Measurements from ENCODE around the gene PDLIM5.
A peak's percentile ranks its signal among the peaks of the same experiment; 100 is the strongest.
"Not testable (repeated sequence)": the region's sequence is repeated elsewhere in the genome, so short reads cannot be mapped to it uniquely, and the experiment has no call there.

Gene PDLIM5

GRCh38 chr4:94462572-94462971, 10.8 kb downstream of the PDLIM5 start:
- DNase-seq (ENCODE audit: low read depth), result no peak

DNA sequence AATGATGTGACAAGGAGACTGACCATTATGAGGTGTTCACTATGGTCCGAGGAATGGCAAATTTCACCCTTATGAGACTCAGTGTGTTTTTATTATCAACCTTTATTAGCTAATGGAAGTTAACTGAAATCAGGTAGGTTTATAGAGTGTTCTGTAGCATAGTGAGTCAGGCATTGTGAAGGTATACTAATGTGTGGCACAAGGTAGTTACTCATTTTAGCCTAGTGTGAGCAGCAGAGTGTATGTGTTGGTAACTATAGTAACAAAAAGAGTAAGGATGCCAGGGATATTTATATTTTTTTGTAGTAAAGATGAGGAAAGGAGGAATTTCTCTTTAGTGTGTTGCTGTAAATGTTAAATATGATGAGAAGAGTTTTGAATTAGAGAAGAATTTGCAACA, 12.0 kb downstream of the PDLIM5 start:
- DNase-seq (ENCODE audit: low read depth), result no peak

DNA sequence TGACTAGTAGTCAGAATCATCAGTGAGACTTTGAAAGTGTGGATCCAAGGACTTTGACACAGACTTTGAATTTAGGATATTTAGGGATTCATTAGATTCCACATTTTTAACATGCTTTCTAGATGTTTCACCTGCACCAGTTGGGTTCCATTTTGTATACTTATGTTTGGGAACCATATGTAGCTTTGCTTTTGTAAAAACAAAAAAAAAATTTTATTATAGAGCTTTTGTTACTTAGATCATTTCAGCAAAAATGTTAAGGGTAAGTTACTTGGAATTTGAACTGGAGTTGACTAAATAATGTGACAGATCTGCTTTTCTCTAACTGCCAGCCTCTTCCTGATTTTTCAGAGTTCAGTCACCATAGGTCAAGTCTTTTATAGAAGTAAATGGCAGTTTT, 14.6 kb downstream of the PDLIM5 start:
- DNase-seq (ENCODE audit: low read depth), result no peak

DNA sequence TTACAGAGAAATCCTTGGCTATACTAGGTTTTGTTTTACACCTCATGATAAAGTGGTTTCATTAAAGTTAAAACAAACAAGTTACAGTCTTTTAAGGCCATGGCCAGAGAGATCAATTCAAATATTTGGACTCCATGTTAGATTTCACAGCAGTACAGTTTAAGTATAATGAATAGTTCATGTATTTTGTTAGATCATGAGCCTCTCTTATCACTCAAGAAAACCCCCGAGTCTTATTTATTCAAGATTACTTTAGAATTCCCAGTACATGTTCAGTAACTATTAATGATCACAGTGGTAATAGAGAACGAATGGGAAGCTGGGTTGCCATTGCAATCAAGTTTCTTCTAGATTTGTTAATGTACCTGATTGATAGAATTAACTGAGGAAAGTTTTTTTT, 15.2 kb downstream of the PDLIM5 start:
- no peak for DNase-seq (ENCODE audit: low read depth)

- DNase-seq (ENCODE audit: low read depth), result no peak
These were observed 16.5 kb downstream of the PDLIM5 start for GRCh38 chr4:94468093-94468769.

DNA sequence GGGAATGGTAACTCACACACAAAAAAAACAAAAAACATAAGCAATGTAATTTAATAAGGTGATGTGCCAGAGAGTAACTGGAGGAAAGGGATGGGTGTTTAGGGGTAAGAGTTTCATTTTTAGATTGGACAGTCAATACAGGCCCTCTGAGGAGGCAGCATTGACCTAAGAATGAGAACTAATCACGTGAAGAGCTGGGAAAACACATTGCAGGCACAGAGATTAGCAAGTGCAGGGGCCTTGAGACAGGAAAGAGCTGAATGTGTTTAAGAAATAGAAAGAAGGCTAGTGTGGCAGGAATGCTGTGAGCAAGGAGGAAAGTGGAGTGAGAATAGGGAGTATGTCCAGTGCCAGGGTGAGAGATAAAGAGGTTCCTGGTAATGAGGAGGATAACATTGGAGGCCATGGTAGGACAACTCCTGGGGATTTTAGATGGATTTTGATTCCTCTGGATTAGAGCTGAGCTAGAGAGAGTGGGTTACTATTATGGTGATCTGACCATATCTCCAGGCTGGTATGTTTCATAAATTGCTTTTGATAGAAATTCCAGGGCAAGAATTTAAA, 17.6 kb downstream of the PDLIM5 start:
- DNase-seq (ENCODE audit: low read depth), result no peak

DNA sequence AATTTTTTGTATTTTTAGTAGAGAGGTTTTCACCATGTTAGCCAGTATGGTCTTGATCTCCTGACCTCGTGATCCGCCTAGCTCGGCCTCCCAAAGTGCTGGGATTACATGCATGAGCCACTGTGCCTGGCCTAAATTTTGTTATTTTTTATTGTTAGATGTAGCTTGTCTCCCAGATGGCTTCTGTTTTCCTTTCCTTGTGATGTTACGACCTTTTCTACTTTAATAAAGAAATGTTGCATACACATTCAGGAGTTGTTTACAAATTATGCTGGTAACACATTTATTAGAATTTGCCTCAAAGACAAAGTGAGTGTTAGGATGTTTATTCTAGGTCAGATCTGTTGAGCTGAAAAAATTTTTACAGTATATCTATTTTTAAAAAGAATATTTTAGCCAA, 18.4 kb downstream of the PDLIM5 start:
- DNase-seq (ENCODE audit: low read depth), result no peak

DNA sequence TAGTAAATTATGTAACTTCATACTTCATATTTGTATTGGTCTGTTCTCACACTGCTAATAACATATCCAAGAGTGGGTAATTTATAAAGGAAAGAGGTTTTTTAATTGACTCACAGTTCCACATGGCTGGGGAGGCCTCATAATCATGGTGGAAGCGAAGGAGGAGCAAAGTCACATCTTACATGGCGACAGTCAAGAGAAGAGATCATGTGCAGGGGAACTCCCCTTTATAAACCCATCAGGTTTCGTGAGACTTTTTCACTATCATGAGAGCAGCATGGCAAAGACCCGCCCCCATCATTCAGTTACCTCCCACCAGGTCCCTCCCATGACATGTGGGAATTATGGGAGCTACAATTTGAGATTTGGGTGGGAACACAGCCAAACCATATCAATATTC, 19.0 kb downstream of the PDLIM5 start:
- not testable (repeated sequence) for DNase-seq (ENCODE audit: low read depth)

- no peak for DNase-seq (ENCODE audit: low read depth)
These were observed 20.5 kb downstream of the PDLIM5 start for GRCh38 chr4:94472056-94472826.

- DNase-seq (ENCODE audit: low read depth), result no peak
These were observed 23.3 kb downstream of the PDLIM5 start for GRCh38 chr4:94475050-94475449.

GRCh38 chr4:94475794-94476193, 24.1 kb downstream of the PDLIM5 start:
- DNase-seq (ENCODE audit: low read depth), result no peak

DNA sequence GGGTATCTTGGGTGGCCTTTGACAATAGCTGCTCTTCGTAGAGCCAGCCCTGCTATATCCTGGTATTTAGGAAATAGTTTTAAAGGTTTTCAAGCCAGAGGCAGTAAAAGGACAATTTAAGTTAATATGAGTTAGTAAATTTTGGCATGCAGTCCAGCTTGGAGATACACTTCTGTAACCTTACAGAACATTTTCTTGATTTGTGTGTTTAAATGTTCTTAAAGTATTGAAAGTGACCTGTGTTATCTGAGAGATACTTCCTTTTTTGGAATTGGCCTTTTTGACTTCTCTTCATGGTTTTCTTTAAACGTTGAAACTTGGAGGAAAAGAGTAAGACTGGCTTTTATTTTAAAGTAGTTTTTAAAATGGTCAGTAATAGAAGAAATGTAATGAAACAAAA, 25.5 kb downstream of the PDLIM5 start:
- no peak for DNase-seq (ENCODE audit: low read depth)

DNA sequence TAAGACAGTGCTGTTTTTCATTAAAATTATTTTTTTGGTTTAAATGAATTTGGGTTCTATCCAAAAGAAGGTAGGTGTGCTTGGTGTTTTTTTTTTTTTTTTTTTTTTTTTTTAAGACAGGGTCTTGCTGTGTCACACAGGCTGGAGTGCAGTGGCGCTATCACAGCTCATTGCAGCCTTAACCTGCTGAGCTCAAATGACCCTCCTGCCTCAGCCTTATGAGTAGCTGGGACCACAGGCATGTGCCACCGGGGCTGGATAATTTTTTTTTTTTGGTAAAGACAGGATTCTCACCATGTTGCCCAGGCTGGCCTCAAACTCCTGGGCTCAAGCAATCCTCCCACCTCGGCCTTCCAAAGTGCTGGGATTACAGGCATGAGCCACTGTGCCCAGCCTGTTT, 27.1 kb downstream of the PDLIM5 start:
- DNase-seq (ENCODE audit: low read depth), result not testable (repeated sequence)

DNA sequence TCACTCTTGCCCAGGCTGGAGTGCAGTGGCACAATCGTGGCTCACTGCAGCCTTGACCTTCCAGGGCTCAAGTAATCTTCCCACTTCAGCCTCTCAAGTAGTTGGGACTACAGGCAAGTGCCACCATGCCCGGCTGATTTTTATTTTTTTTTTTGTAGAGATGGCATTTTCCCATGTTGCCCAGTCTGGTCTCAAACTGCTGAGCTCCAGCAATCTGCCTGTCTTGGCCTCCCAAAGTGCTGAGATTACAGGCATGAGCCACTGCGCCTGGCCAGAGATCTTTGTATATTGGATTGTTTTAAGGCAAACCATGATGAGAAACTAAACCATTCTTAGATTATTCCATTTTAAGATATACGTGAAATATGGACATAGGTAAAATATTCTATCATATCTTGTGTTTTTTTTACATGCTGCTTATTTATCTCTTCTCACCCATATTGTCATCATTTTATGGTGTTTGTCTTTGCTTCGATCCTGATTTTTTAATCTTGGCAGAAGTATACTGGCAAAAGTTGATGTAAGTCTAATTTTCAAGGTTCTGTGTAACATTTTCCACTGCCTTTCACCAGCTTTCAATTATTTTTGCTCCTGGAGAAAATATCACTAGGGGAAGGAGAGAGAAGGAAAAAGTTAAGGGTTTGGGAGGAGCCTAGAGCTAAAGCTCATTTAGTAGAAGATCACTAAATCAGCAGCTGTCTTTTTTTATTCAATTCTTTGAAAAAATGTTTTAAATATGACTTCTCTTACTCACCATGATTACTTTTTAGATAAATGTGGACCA, 27.8 kb downstream of the PDLIM5 start:
- DNase-seq (ENCODE audit: low read depth), result no peak

- DNase-seq (ENCODE audit: low read depth), result no peak
These were observed 28.7 kb downstream of the PDLIM5 start for GRCh38 chr4:94480362-94480951.

- no peak for DNase-seq (ENCODE audit: low read depth)
These were observed 32.2 kb downstream of the PDLIM5 start for GRCh38 chr4:94483895-94484294.

- DNase-seq (ENCODE audit: low read depth), result no peak
These were observed 33.1 kb downstream of the PDLIM5 start for GRCh38 chr4:94484818-94485217.

- no peak for DNase-seq (ENCODE audit: low read depth)
These were observed 34.6 kb downstream of the PDLIM5 start for GRCh38 chr4:94486372-94486801.

DNA sequence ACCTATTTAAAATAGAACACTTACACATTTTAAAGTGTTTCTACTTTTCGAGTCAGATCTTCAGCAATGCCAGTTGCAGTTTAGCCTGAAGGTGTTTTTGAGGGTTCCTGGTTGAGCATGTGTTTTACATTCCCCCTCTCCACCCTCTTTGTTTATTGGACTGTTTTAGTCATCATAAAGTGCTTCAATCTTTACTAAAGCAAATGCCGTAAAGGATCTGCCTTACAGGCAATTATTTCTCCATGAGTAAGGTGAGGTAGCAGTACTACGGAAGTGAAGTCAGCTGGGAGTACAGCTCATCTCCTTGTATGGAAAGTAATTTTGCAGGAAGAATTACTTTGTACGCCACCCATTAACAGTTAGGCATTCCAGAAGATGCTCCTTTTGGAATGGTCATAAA, 36.9 kb downstream of the PDLIM5 start:
- peak; percentile 51 for DNase-seq (ENCODE audit: low read depth)

DNA sequence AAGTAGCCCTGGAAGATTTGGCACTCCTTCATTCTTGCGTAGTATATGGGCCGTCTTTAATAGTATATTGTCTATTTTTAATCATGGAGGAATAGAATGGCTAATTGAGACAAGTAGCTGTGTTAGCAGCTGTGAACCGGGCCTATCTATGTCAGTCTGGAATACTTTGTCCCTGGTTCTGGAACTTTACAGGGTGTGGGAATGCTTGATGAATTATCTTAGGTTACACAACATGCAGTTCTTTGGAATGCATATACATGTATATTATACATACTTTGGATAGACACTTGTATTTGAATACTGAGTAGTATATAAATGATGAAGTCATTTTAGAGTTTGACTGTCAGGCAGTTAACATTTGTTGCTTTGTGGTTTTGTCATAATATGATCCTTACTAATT, 37.4 kb downstream of the PDLIM5 start:
- DNase-seq (ENCODE audit: low read depth), result no peak

DNA sequence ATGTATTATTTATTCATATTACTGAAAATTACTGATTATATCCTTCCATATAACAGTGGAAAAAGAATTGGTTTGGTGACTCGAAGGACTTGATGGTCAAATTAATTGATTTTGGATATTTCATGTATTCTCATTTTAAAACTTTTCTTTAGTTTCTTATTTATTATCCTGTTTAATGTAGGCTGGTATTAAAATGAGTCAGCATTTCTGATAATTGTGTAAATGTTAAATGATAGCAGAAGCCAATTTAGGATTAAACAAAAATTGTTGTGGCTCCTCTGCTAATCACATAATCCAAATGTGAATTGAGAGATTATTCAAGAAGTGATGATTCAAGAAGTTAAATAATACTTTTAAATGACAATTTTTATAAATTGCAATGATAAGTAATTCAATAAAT, 38.7 kb downstream of the PDLIM5 start:
- no peak for DNase-seq (ENCODE audit: low read depth)

GRCh38 chr4:94491322-94491721, 39.6 kb downstream of the PDLIM5 start:
- no peak for DNase-seq (ENCODE audit: low read depth)
